HG02852 (cell line): ENCODE measurements around the gene ARHGEF1.

Source experiments
- ATAC-seq: cut with Tn5 transposase; IDR thresholded peaks from one replicate; pipeline ENCODE4 v1.9.1; 2021; ENCODE audit warnings: mild to moderate bottlenecking, moderate library complexity; ENCODE audit not compliant: unreplicated experiment

ARHGEF1 gene

DNA sequence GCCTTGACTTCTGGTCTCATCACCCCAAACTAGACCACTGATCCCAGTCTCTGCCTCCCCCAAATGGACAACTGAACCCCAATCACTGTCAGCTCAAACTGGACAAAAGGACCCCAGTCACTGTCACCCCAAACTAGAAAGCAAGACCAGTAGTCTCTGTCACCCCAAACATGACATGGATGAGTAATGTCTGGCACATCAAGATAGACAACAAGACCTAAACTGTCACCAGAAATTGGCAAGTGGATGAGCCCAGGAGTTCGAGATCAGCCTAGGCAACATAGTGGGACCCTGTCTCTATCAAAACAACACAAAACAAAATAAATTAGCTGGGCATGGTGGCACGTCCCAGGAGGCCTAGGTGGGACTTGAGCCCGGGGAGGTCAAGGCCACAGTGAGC is 64.1 kb downstream of the ARHGEF1 start:
- no peak for ATAC-seq

DNA sequence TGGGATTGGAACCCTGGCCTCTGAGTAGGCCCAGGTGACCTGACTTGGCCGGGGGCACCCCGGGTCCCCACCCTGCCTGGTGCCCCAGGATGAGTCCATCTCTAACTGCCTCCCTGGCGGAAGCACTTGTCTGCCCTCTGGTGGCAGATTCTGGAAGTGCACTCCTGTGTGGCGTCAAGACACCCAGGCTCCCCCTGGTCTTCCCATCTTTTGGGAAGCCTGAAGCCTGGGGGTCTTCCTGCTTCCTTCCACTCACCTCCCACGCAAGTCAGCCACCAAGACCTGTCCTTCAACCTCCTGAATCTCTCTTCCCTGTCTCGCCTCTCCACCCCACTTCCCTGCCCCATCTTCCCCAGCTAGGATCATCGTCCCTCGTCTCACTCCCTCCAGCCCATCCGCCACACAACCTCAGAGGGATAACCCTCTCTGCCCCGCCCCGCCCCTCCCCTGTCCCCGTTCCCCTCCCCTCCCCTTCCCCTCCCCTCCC is 68.7 kb downstream of the ARHGEF1 start:
- ATAC-seq, result no peak

DNA sequence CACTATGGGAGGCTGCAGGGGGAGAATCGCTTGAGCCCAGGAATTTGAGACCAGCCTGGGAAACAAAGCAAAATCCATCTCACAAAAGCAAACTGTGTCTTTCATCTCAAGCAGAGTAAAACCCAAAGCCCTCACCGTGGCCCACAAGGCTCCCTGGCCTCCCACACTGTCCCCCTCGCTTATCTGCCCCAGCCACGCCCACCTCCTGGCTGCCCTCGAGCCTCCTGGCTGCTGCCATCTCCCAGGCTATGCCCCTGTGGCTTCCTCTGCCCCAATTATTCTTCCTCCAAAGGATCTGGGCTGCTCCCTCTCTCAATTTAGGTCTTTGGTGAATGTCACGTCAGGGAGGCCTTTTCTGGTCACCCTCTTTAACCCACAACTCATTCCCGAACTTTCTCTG is 72.5 kb downstream of the ARHGEF1 start:
- no peak for ATAC-seq

DNA sequence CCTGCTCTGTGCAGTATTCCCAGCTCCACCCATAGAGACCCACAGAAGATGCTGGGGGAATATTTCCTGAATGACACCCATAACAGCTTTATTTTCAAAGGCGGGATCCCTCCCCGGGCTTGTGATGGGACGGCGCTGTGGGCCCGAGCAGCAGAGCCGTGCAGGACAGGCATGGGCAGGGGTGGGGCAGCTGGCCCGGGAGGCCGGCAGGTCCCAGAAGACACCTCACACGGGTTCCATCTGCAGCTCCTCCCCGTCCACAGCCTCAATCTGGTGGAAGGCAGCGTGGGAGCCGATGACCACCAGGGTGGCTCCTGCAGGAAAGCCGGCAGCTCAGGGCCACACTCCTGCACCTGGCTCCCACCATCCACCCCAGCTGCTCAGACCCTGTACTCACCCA is 73.6 kb downstream of the ARHGEF1 start:
- no peak for ATAC-seq
